Prostate gland (tissue), 2 donors: ENCODE measurements around the gene CTCF.

ENCODE experiments used
- CTCF ChIP-seq, 4 experiments: fragments of 200-600 bp in 2 of 4; fragments of 450-650 bp in 2 of 4; sonication (generic) in 2 of 4; IDR thresholded peaks; 1 replicate in 3 of 4; 2 replicates in 1 of 4; pipeline ENCODE4 v1.5.1; 2016 to 2019; ENCODE audit warnings: antibody characterized with exemption in 4 of 4, mild to moderate bottlenecking in 2 of 4, moderate library complexity in 2 of 4
- POLR2A ChIP-seq: fragments of 450-650 bp; IDR thresholded peaks from one replicate; pipeline ENCODE4 v1.6.1; 2016; ENCODE audit warnings: antibody characterized with exemption, mild to moderate bottlenecking
- POLR2AphosphoS5 ChIP-seq: sonication (generic); formaldehyde crosslinking; IDR thresholded peaks from one replicate; pipeline ENCODE4 v1.6.1; 2017; ENCODE audit warnings: antibody characterized with exemption

- TF ChIP-seq CTCF (IDR thresholded peaks at IDR 0.05) (peak in 1 of 4 experiments; percentile 4), POLR2A (peak; percentile 77), POLR2AphosphoS5 (peak; percentile 91)
Measured at GRCh38 chr16:67659675-67660563, 97.6 kb downstream of the CTCF start, which contains the start of gene ACD.
